NCI-H446 (cell line): ENCODE measurements around the gene PTPRZ1.

Source experiments
- DNase-seq, 2 experiments: peaks; one replicate each; lab custom pipeline; 2025; lab: John Stamatoyannopoulos, UW

Gene PTPRZ1

GRCh38 chr7:121954803-121955202 lies 81.8 kb downstream of the PTPRZ1 start:
- peak in 1 of 2 experiments; percentile 24 for DNase-seq

- no peak for DNase-seq
Observed at GRCh38 chr7:121957626-121958025, 84.7 kb downstream of the PTPRZ1 start.

- no peak for DNase-seq
Observed at GRCh38 chr7:121960678-121961077, 87.7 kb downstream of the PTPRZ1 start.

- DNase-seq = peak in 1 of 2 experiments; percentile 7
Observed at GRCh38 chr7:121961089-121961867, 88.3 kb downstream of the PTPRZ1 start.

GRCh38 chr7:121966276-121966934 lies 93.4 kb downstream of the PTPRZ1 start:
- no peak for DNase-seq

- no peak for DNase-seq
Observed at GRCh38 chr7:121966935-121967332, 94.0 kb downstream of the PTPRZ1 start.

GRCh38 chr7:121985476-121986030 lies 112.6 kb downstream of the PTPRZ1 start:
- DNase-seq = no peak

- no peak for DNase-seq
Observed at GRCh38 chr7:121992068-121992467, 119.1 kb downstream of the PTPRZ1 start.

GRCh38 chr7:121994625-121995410 lies 121.9 kb downstream of the PTPRZ1 start:
- peak; percentile 66 to 78 for DNase-seq

GRCh38 chr7:122006687-122007086 lies 133.7 kb downstream of the PTPRZ1 start:
- no peak for DNase-seq

- no peak for DNase-seq
Observed at GRCh38 chr7:122010116-122010515, 137.2 kb downstream of the PTPRZ1 start.

GRCh38 chr7:122013065-122013464 lies 140.1 kb downstream of the PTPRZ1 start:
- DNase-seq = no peak

- no peak for DNase-seq
Observed at GRCh38 chr7:122013630-122014029, 140.7 kb downstream of the PTPRZ1 start.

- no peak for DNase-seq
Observed at GRCh38 chr7:122014697-122015096, 141.7 kb downstream of the PTPRZ1 start.

GRCh38 chr7:122018032-122018431 lies 145.1 kb downstream of the PTPRZ1 start:
- DNase-seq = no peak

GRCh38 chr7:122027058-122027457 lies 154.1 kb downstream of the PTPRZ1 start:
- no peak for DNase-seq

- DNase-seq = no peak
Observed at GRCh38 chr7:122033641-122034040, 160.7 kb downstream of the PTPRZ1 start.

GRCh38 chr7:122035876-122036275 lies 162.9 kb downstream of the PTPRZ1 start:
- no peak for DNase-seq

GRCh38 chr7:122038134-122038533 lies 165.2 kb downstream of the PTPRZ1 start:
- DNase-seq = no peak

- DNase-seq = no peak
Observed at GRCh38 chr7:122038904-122039303, 165.9 kb downstream of the PTPRZ1 start.

- no peak for DNase-seq
Observed at GRCh38 chr7:122040147-122040546, 167.2 kb downstream of the PTPRZ1 start.

- no peak for DNase-seq
Observed at GRCh38 chr7:122046402-122046801, 173.4 kb downstream of the PTPRZ1 start.
